ENCODE data around the gene HMGXB3.
A peak's percentile ranks its signal among the peaks of the same experiment; 100 is the strongest.

HMGXB3 gene, protein sequence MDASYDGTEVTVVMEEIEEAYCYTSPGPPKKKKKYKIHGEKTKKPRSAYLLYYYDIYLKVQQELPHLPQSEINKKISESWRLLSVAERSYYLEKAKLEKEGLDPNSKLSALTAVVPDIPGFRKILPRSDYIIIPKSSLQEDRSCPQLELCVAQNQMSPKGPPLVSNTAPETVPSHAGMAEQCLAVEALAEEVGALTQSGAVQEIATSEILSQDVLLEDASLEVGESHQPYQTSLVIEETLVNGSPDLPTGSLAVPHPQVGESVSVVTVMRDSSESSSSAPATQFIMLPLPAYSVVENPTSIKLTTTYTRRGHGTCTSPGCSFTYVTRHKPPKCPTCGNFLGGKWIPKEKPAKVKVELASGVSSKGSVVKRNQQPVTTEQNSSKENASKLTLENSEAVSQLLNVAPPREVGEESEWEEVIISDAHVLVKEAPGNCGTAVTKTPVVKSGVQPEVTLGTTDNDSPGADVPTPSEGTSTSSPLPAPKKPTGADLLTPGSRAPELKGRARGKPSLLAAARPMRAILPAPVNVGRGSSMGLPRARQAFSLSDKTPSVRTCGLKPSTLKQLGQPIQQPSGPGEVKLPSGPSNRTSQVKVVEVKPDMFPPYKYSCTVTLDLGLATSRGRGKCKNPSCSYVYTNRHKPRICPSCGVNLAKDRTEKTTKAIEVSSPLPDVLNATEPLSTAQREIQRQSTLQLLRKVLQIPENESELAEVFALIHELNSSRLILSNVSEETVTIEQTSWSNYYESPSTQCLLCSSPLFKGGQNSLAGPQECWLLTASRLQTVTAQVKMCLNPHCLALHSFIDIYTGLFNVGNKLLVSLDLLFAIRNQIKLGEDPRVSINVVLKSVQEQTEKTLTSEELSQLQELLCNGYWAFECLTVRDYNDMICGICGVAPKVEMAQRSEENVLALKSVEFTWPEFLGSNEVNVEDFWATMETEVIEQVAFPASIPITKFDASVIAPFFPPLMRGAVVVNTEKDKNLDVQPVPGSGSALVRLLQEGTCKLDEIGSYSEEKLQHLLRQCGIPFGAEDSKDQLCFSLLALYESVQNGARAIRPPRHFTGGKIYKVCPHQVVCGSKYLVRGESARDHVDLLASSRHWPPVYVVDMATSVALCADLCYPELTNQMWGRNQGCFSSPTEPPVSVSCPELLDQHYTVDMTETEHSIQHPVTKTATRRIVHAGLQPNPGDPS (N-terminal part only)

GRCh38 chr5:150000256-150000989 is at the start of gene HMGXB3, which contains the start of gene TIGD6:
HMGXB3 (plus strand) TSS chr5:150000739; CDS start chr5:150004853, 4,114 bp downstream.
TIGD6 (minus strand) TSS chr5:150000654; CDS start chr5:149996348, 4,306 bp downstream.
- H2AFZ ChIP-seq (ENCODE audit: low read depth, low read length), result peak within 1 kb of the TSS; percentile 87
- peak within 1 kb of the TSS; percentile 100 for H3K4me3 ChIP-seq (ENCODE audit: low read length)
- H3K79me2 ChIP-seq (ENCODE audit: low read length), result peaks cover 53% of the 10 kb centered on the region
- peaks cover 10% of the 10 kb centered on the region for H3K36me3 ChIP-seq (replicated peaks; ENCODE audit: low read depth, low read length)
- H3K4me2 ChIP-seq (ENCODE audit: low read length), result peak within 1 kb of the TSS; percentile 98
- TF ChIP-seq EZH2phosphoT487 (IDR thresholded peaks at IDR 0.05; ENCODE audit: low read depth), result no peak
- TF ChIP-seq, protein P1, sequence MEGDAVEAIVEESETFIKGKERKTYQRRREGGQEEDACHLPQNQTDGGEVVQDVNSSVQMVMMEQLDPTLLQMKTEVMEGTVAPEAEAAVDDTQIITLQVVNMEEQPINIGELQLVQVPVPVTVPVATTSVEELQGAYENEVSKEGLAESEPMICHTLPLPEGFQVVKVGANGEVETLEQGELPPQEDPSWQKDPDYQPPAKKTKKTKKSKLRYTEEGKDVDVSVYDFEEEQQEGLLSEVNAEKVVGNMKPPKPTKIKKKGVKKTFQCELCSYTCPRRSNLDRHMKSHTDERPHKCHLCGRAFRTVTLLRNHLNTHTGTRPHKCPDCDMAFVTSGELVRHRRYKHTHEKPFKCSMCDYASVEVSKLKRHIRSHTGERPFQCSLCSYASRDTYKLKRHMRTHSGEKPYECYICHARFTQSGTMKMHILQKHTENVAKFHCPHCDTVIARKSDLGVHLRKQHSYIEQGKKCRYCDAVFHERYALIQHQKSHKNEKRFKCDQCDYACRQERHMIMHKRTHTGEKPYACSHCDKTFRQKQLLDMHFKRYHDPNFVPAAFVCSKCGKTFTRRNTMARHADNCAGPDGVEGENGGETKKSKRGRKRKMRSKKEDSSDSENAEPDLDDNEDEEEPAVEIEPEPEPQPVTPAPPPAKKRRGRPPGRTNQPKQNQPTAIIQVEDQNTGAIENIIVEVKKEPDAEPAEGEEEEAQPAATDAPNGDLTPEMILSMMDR (IDR thresholded peaks at IDR 0.05; ENCODE audit: low read depth, low read length), result no peak
- peak within 1 kb of the TSS; percentile 95 for H3K9ac ChIP-seq (ENCODE audit: low read length)
- peak within 1 kb of the TSS; percentile 78 for H3K27ac ChIP-seq (ENCODE audit: low read length)
- H3K27me3 ChIP-seq (ENCODE audit: low read depth, low read length), result no peaks in the 10 kb centered on the region
- H3K9me3 ChIP-seq (ENCODE audit: insufficient read depth, low read length), result no peaks in the 10 kb centered on the region
- peaks cover 19% of the 10 kb centered on the region for H3K4me1 ChIP-seq (ENCODE audit: low read length)
- H4K20me1 ChIP-seq (ENCODE audit: insufficient read depth, low read length), result peaks cover 12% of the 10 kb centered on the region; the same call in 1 of the 2 replicates

- Histone ChIP-seq H3K4me2 (ENCODE audit: low read length) (no peak overlapping the region), H3K9ac (ENCODE audit: low read length) (no peak overlapping the region), H2AFZ (ENCODE audit: low read depth, low read length) (no peak overlapping the region)
Measured at GRCh38 chr5:149951138-149951749, 49.3 kb upstream of the HMGXB3 start.

DNA sequence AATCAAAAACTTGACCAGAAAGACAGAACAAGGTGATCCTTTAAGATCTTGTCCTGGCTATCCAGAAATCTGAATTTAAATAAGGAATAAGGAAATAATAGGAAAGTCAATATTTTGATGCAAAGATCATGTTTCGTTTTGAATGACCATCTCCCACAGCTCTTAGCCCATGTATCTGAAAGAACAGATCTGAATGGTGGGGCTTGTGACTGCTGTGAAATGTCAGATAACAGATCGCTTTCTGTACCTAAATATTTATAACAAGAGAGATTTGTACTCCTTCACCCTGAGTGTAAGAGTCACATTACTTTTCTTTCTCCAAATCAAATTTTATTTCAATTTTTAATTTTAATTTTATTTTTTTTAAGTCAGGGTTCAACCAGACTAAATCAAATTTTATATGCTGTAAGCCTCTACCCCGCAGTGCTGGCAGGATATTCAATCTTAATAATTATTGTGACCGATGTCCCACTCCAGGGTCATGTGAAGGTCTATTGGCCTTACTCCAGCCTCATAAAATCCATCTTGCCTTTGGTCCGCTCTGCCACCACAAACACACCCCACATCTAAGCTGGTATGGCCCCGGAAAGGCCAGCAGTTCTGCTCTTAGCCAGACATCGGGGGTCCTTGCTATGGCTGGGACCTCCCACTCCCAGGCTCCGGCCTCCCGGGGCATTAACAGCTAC is 47.0 kb upstream of the HMGXB3 start:
- H3K9me3 ChIP-seq (ENCODE audit: insufficient read depth, low read length), result no peaks in the 10 kb centered on the region
- no peaks in the 10 kb centered on the region for H4K20me1 ChIP-seq (ENCODE audit: insufficient read depth, low read length)
- H3K4me3 ChIP-seq (ENCODE audit: low read length), result no peak overlapping the region
- H3K36me3 ChIP-seq (replicated peaks; ENCODE audit: low read depth, low read length), result no peaks in the 10 kb centered on the region
- no peak overlapping the region for H3K27ac ChIP-seq (ENCODE audit: low read length)
- no peaks in the 10 kb centered on the region for H3K79me2 ChIP-seq (ENCODE audit: low read length)
- TF ChIP-seq EZH2phosphoT487 (IDR thresholded peaks at IDR 0.05; ENCODE audit: low read depth), result no peak
- TF ChIP-seq, protein P1 (IDR thresholded peaks at IDR 0.05; ENCODE audit: low read depth, low read length), result no peak
- no peak overlapping the region for H3K9ac ChIP-seq (ENCODE audit: low read length)
- H2AFZ ChIP-seq (ENCODE audit: low read depth, low read length), result no peak overlapping the region
- no peak overlapping the region for H3K4me2 ChIP-seq (ENCODE audit: low read length)
- H3K4me1 ChIP-seq (ENCODE audit: low read length), result no peaks in the 10 kb centered on the region
- H3K27me3 ChIP-seq (ENCODE audit: low read depth, low read length), result 0 out of 2 replicates have a peak, but pooled peaks cover 2% of the 10 kb centered on the region

More at GRCh38 chr5:149951138-149951749, 49.3 kb upstream of the HMGXB3 start:
- Histone ChIP-seq H3K27me3 (ENCODE audit: low read depth, low read length) (0 out of 2 replicates have a peak, but pooled peaks cover 3% of the 10 kb centered on the region), H3K36me3 (replicated peaks; ENCODE audit: low read depth, low read length) (no peaks in the 10 kb centered on the region), H3K27ac (ENCODE audit: low read length) (no peak overlapping the region), H3K4me1 (ENCODE audit: low read length) (no peaks in the 10 kb centered on the region), H3K4me3 (ENCODE audit: low read length) (no peak overlapping the region), H3K9me3 (ENCODE audit: insufficient read depth, low read length) (no peaks in the 10 kb centered on the region), H3K79me2 (ENCODE audit: low read length) (no peaks in the 10 kb centered on the region), H4K20me1 (ENCODE audit: insufficient read depth, low read length) (no peaks in the 10 kb centered on the region)
- TF ChIP-seq, protein P1 (IDR thresholded peaks at IDR 0.05; ENCODE audit: low read depth, low read length), result no peak
- no peak for TF ChIP-seq EZH2phosphoT487 (IDR thresholded peaks at IDR 0.05; ENCODE audit: low read depth)
